HT1080 (cell line): ENCODE results near the gene IFIT5. TPM values are rescaled to one million over a fixed set of nuclear protein-coding genes. Genes with fewer than 3 reads are reported as not detected.

ENCODE experiments used
- total RNA-seq: library from RNA; depleted of rRNA; stranded (reverse); fragments of >200 nt; shearing (Covaris generic); gene quantifications from 2 replicates; pipeline ENCODE4 v1.2.3, GENCODE V29; 2014; rRNA removed

IFIT5 gene
- total RNA-seq, 1 experiment from 2014 or later: 12.4 TPM

Other genes starting within 250 kb of the IFIT5 start
- gene CH25H, start 207.3 kb upstream of the IFIT5 start, total RNA-seq: not detected in 2 replicates
- gene LIPA, start 162.8 kb upstream of the IFIT5 start, total RNA-seq: 17.4 and 18.7 TPM in 2 replicates
- 0.53 and 0.92 TPM in 2 replicates for gene IFIT2, start 112.5 kb upstream of the IFIT5 start, total RNA-seq
- gene IFIT3, start 86.6 kb upstream of the IFIT5 start, total RNA-seq: 5.4 and 5.9 TPM in 2 replicates
- not detected in 2 replicates for gene IFIT1B, start 36.5 kb upstream of the IFIT5 start, total RNA-seq
- gene IFIT1, start 21.9 kb upstream of the IFIT5 start, total RNA-seq: 3.2 and 3.5 TPM in 2 replicates
- gene SLC16A12, start 121.0 kb downstream of the IFIT5 start, total RNA-seq: 0.20 and 0.26 TPM in 2 replicates
- gene PANK1, start 230.7 kb downstream of the IFIT5 start, total RNA-seq: 3.8 and 5.0 TPM in 2 replicates